H1 (cell line): Measurements from ENCODE around the gene CYTH1. TPM values are rescaled to one million over a fixed set of nuclear protein-coding genes. Genes with fewer than 3 reads are reported as not detected.

Experiments
- CEBPB ChIP-seq: IDR thresholded peaks from 2 replicates; pipeline ENCODE4 v1.6.1; 2012; ENCODE audit warnings: low read depth, low read length
- CREB1 ChIP-seq: IDR thresholded peaks from 2 replicates; pipeline ENCODE4 v1.6.1; 2012; ENCODE audit warnings: inconsistent platforms
- EGR1 ChIP-seq: IDR thresholded peaks from 2 replicates; pipeline ENCODE4 v1.6.1; 2011; ENCODE audit warnings: low read depth, low read length, borderline replicate concordance
- NRF1 ChIP-seq: IDR thresholded peaks from 2 replicates; pipeline ENCODE4 v1.6.1; 2011; ENCODE audit warnings: mild to moderate bottlenecking, low read depth, low read length, improper control_type of control experiment
- SAP30 ChIP-seq: fragments of 300-600 bp; sonication (generic); IDR thresholded peaks from 2 replicates; pipeline ENCODE4 v1.7.1; 2012; ENCODE audit warnings: low read length, moderate library complexity, mild to moderate bottlenecking, inconsistent platforms; ENCODE audit not compliant: insufficient read depth, insufficient replicate concordance
- SP1 ChIP-seq: IDR thresholded peaks from 2 replicates; pipeline ENCODE4 v1.6.1; 2011; ENCODE audit warnings: low read depth, low read length
- USF2 ChIP-seq: IDR thresholded peaks from 2 replicates; pipeline ENCODE4 v1.6.1; 2011; ENCODE audit warnings: low read length, improper control_type of control experiment
- polyA plus RNA-seq, 7 experiments: library from polyadenylated mRNA; depleted of rRNA in 3 of 7; stranded (reverse) in 5 of 7; unstranded in 2 of 7; fragments of >200 nt in 5 of 7; fragments of 200-250 nt in 2 of 7; gene quantifications; 1 replicate in 5 of 7; 2 replicates in 1 of 7; 4 replicates in 1 of 7; pipeline versions ENCODE4 v1.2.1 to v1.2.3, GENCODE V29; 2011 to 2013; ENCODE audit warnings: missing spikeins in 2 of 7, mixed read lengths in 2 of 7
- total RNA-seq: library from RNA; stranded (reverse); fragmentation: NEBNext Ultra II Directional; extraction: Animal tissue kit (Norgen Biotek cat#: 25700); gene quantifications from 2 replicates; pipeline ENCODE4 v1.2.1, GENCODE V29; 2021

CYTH1 gene
- total and polyA plus RNA-seq, 2 of the 8 experiments (the other 6 are each of a cell fraction or from before 2014, with no cell fraction given), result 12.8 to 14.8 TPM

GRCh38 chr17:78715000-78715771 lies 66.9 kb downstream of the CYTH1 start (continued):
- TF ChIP-seq SAP30 (no peak), SP1 (no peak), NRF1 (no peak), USF2 (no peak), CEBPB (no peak), CREB1 (no peak), EGR1 (no peak)
